ENCODE results near the gene TMTC2.

Gene TMTC2

DNA sequence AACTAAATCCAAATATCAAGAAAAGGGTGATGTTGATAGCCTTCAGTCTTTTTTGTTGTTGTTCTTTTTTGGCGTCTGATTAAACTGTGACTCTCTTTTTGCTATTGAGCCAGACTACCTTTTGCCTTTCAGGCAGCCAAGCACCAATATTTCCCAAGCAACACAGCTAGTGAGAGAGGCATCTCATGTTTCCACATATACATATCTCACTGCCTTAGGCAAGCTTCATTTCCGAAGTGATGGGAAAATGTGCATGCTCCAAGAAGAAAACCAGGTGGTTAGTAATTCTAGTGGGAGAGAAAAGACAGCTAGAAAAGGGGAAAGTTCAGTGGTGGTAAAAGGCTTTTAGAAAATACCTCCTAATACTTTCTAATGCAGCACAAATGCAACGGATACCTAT, 277.7 kb downstream of the TMTC2 start:
- FAIRE-seq = no peak

DNA sequence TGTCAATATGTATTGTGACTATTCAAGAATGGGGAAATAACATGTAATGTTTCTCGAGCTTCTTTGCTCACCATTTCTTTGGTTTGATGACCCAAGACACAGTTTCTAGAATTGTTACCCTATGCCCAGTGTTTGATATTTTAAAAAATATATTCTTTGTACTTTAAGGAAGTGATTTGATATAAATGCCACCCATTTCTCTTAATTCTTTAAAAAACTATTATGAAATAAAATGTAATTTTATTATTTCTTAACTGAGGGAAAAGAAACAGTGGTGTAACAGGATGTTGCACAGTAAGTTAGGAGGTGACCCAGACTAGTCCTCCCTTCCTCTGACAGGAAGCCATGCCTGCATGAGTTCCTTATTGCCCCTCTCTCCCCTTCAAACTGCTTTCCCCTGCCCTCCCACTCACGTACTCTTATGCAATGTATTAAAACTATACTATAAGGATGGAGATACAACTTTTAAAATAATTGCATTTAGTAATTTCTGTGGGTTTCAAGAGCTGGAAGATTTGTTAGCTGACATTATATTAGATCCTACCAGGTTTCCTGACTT, 279.4 kb downstream of the TMTC2 start:
- FAIRE-seq = no peak

DNA sequence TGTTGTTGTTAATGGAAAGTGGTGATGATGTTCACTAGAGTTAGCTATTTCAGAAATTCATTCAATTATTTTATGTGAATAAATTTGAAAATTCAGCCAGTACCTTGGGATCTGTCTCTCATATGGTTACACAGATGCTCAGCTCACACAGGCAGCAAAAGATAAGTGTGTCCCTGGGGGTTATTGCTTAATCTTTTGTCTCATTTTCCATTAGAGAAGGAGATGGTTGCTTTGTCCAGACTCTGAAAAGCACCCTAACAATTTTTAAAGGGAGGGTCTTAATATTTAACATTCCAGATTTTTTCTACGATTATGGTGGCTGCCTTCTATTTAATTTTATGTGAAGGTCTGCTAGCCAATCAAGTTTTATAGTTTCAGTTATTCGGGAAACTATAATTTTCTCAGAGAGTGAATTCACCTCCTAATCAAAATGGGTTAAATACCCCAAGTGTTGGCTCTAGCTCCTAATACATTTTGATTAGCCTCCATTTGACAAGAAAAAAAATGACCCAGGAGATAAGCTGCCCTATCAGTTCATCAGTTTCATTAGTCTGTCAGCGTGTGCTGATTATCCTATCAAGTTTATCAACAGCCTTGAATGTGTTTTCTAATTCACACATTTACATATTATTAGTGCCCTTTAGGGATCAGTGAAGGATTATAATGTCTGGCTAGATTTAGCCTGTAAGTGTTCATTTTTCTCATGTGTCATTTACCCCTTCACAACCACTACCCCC, 282.1 kb downstream of the TMTC2 start:
- FAIRE-seq = no peak

DNA sequence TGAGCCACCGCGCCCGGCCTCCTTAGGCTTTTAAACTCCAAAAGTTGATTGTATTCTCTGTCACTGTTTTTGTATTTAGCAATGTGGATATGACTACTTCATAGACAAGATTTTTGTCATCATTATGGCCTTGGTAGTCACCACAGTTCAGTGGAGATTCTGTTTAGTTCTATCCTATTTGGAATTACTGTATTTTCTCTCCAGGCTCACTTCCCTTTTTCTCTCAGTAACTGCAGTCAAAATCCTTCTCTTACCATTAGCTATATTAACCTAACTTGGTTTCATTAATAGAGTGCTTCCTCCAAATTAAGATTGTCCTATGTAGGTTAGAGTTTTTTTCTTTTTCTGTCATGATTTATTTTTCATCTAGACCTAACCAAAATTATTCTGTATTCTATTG, 283.9 kb downstream of the TMTC2 start:
- FAIRE-seq = no peak

DNA sequence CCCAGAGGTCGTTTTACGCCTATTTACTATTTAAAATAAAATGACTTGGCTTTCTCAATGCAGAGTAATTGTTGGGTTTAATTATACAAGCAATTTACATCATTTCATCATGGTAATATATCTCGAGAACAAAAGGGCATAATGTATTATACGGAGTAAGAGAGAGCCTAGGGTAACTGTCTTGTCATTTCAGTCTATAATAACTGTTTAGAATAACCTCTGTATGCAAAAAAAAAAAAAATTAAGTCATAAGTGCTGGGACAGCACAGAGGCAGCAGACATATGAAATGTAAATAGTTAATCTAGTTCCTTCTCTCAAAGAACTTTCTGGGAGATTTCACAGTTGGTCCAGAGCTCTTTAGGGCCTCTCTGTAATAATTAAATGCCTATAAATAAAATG, 284.9 kb downstream of the TMTC2 start:
- FAIRE-seq = no peak

DNA sequence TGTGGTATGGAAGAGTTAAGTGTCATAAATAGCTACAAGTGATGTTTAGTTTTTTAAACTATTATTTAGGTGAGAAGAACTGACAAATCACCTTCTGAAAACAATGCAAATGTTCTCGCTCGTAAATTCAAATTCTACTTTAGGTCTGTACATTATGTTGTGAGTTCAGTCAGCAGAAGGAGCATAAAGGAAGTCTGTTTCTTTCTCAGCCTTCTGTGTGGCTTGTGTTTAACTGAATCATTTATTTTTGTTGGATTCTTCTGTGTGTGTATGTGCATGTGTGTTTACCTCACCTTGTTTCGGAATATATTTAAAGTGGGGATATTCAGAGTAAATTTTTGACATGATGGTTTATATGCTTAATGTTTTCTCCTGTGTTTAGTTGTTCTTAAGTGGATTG, 285.9 kb downstream of the TMTC2 start:
- FAIRE-seq = no peak

DNA sequence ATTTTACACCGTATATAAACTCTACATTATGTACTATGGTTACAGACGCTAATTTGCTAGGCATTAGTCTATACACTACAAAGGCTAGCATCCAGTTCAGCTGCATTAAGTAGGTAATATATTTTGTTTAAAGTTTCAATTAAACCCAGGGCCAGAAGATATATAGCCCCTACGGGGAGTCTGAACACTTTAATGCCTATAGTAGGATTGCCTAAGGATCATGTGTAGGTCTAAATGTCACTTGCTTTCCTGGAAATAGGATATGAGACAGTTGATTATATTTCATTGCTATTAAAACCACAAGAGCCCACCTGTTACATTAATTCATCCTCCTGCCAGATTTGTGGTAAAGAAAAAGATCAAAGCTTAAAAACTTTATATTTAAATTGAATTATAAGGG, 286.9 kb downstream of the TMTC2 start:
- no peak for FAIRE-seq

DNA sequence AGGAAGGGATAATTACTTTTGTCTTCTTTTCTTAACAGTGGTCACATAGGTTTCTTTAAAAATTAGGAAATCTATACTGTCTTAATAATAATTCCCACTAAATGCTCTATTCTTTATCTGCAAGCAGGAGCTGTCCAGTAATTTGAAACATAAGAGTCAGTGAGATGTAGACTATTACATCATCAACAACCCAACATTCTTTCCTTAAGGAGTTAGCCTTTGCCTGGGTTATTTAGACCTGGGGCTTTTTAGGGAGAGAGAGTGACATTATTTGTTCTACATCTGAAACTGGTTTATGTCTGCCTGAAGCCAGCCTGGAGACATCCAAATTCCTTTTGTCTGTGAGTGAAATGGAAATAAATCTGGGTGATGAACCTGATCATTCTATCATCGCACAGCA, 294.4 kb downstream of the TMTC2 start:
- FAIRE-seq = no peak

DNA sequence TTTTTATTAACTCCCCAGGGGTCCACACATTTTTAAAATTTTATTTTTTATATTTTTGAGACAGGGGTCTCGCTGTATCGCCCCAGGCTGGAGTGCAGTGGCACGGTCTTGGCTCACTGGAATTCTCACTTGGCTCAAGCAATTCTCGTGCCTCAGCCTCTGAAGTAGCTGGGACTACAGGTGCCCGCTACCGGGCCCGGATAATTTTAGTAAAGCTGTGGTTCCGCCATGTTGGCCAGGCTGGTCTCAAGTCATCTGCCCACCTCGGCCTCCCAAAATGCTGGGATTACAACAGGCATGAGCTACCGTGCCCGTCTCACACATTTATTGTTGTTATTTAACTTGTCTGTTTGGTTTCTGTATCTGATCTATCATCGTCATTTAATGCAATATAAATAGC, 307.4 kb downstream of the TMTC2 start:
- no peak for FAIRE-seq

DNA sequence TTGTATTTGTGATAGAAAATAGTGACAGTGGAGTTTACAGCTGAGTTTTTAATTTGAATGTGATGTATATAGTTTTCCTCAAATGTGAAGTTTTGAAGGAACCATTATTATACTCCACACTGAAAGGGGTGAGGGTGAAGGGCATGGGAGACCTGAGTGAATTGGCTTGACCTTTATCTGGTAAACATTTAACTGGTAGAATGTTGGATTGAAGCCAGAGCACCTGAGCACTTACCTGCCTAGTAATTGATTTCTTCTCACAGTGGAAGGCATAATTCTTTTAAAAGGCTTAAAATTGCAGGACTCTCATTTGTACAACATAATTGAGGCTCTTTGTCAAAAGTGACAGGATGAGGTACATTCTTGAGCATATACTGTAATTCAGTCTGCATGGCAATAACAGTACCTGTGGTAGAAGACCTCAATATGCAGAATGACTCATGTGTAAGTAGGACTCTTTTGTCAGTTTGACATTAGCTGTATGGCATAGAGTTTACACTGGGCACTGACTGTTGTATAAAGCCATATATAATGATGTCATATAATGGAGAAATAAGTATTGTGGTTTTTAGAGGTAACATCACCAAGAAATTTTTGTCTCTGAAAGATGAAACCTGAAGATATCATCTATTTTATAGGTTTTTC, 309.6 kb downstream of the TMTC2 start:
- no peak for FAIRE-seq

DNA sequence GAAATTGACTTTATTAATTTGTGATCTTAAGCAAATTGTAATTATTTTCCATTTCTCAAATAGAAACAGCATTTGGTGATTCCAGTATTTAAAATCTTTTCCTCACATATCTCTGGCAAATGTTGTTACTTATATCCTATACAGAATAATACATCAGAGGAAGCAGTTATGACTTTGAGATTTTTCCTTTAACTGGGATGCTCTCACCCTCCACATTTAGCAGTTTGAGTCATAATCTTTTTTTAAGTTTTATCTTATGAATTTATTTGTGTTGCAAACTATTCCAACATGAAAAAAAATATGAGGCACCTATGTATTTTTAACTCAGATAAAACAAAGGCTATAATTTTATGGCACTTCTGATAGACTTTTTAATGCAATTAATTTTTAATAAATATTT, 311.8 kb downstream of the TMTC2 start:
- no peak for FAIRE-seq

DNA sequence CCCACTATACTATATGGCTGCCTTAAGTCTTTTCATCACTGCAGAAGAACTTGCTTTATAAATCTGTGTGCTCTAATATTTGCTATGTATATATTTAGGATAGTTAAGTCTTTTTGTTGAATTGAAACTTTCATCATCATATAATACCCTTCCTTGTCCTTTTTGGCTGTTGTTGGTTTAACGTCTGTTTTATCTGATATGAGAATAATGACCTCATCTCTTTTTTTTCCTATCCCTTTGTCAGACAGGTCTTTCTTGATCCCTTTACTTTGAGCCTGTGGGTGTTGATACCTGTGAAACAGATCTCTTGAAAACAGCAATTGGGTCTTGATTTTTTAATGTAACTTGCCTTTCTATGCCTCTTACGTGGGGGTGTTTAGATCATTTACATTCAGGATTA, 316.3 kb downstream of the TMTC2 start:
- FAIRE-seq = no peak

DNA sequence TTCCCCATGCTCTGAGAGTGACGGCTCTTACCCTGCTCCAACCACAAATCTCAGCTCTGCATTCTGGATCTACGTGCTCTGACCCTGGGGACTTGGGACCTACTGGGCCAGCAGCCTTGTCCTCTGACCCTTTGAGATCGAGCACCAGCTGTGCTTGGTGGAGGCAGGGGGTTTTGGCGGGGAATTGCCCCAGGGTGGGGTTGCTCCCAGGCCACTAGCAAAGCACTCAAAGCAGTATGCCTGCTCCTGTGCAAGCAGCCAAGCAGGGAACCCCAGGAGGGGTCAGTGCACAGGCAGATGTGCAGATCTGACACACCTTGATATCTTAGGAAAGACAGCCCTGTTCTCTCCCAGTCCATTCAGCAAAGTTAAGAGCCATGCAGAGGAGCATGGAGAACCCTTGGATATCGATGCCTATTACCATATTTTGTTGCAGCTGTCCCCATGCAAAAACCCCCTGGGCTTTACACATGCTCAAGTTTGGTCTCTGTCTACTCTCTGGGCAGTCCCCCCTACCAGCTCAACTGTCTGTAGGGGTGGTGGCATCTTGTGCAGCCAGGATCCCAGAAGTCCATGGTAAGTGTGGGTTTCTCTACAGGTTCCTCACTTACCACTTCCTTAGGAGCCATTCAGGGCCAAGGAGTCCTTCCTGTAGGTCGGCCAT, 319.0 kb downstream of the TMTC2 start:
- FAIRE-seq = no peak

DNA sequence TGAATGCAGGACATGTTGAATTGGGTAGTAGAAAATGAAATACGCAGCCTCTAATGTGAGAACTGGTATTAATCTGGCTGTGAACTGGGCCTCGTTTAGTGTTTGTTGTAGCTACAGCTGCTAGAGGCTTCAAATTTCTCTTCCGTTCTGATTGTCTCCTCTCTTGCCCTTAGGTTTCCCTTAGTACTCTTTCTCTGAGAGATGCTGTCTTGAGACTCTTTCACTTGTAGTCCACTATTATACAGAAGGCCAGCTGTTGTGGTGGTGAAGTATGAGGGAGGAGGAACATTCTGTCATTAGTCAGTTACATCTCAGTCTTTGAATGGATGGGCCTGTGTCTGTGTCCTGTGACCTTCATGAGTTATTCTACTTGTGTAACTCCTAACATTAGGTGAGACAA, 322.0 kb downstream of the TMTC2 start:
- FAIRE-seq = no peak

DNA sequence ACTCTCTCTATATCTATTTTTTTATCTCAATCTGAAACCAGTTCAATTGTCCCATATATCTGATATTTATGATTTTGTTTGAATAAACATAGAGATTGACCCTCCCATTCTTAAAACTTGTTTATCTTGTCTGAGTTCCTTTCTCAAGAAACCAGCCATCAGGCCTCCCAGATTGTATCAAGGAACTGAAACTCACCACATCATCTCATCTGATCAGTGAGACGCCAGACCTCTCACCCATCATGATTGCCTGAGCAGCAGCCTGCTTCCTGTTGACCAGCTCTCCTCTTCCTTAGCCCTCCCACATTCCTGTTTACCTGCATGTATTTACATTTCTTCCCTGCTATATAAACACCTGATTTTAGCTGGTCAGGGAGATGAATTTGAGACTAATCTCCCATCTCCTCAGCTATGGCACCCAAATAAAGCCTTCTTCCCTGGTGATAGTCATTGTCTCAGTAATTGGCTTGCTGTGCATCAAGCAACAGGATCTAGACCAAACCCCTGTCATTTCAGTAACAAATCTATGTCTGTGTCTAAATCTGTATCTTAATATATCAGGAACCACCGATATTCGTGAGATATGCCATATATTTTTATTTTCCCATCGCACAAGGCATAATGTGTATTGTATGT, 323.6 kb downstream of the TMTC2 start:
- FAIRE-seq = no peak

DNA sequence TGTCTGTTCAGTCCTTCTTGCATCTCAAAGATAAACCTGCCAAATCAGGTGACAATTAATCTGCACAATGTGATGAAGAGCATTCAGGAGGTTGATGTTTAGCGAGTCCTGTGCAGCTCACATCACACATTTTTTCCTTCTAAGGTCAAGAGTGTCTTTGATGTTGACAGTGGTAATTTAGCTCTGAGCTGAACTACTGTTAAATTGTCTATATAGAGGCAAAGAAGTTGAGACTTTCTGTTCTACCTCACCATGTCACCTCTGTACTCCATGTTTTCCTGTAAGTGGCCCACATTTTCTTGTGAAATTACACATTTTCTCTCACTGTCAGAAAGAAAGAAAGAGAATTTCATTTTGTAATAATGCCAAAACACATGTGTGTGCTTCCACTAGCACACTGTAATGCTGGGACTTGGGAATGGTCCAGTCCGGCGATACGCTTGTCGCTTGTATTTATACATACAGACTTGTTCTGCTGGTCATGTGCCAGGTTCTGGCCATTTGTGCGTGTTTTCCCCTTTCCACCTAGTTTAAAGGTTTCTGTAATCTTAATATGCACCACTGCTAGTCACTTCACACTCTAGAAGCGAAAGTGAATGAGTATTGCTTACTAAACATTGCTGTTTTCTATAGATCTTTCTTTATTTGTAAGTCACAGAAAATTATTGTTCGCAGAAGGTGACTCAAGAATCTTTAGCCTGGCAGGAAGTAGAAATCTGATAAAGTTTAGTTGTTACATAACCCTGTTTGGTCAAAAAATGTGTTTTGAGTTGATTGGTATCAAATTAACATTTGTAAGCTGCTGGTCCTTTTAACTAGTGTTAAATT, 328.9 kb downstream of the TMTC2 start:
- FAIRE-seq = no peak

DNA sequence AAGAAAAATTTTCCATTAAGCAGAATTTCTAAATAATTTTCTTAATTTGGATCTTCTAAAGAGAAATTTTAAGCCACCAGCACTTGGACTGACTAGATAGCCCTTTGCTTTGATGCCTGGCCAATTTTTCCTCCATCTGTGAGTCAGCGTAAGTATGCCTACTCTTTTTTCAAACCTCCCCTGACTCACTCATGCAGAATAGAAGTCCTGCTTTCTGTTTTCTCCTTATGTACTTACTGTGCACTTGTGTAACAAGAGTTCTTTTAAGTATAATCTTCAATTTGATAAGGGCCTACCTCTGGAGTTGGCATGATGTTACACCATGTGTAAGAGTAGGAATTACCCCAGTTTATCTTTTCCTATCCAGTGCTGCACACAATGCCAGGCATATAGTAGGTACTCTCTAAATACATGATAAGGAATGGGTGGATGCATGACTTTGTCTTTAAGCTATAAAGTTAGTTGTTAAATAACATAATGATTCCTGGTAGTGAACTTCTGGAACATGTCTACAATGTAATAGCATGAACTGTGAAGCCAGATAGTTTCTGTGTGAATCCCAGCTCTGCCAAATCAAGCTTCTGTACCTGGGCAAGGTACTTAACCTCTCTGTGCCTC, 329.6 kb downstream of the TMTC2 start:
- FAIRE-seq = no peak

DNA sequence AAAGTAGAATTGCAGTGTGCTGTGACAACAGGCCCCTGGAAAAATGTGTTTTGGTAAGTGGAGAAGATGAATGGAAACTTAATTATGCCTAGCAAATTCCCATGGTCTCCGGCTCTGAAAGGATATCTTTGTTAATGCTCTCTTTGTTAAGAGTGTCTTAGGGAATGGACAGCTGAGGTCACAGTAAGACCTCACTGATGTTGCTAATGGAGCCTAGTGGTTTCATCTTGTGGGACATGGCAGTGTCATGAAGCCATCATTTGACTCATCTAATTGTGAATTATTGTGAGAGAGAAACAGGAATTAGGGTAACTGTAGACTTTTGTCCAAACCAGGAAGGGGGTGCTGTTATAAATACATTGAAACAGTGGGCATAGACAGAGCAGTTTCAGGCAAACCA, 330.3 kb downstream of the TMTC2 start:
- FAIRE-seq = no peak

DNA sequence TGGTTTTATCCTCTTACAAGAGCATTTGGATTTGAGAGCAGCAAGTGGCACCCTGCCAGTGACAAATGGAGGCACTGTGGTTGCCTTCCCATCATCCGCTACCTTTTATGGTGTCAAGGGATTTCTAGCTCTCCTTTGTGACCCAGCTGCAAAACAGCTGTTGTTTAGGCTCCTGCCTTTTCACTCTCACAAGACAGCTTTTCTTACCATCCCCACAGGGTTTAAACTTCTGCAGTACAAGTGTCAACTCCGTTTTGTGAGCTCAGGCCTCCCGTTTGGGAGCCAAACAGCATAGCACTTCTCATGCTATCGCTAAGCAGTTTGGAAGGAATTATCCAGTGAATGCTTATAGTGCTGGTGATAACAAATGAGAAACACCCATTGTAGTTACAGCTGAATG, 331.4 kb downstream of the TMTC2 start:
- FAIRE-seq = no peak

DNA sequence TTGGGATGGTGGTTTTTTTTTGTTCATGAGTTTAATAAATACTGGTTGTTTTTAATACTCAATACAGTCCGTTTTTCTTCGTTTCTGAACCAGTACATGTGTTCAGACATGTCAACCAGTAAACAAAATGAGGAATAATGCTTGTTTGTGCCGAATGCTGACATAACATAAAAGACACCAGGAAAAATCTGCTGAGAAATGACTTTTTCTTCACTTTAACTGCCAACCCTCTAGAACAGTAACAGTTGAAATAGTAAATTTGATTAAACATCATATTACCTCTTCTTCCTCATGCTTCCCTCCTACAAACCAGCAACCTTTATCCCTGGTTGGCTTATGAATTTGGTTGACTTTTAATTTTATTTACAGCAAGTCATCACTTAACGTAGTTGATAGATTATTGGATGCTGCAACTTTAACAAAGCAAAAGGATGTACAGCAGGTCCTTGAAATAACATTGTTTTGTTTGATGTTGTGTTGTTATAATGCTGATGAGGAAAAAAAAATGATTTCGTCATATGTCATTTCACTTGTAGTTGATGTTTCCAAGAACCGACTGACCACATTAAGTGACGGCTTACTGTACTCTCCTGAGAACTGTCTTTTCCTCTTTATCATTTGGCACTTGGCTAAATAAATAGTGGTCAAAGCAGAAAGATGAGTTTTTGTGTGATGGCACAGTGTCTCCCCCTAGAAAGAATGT, 340.5 kb downstream of the TMTC2 start:
- FAIRE-seq = no peak

DNA sequence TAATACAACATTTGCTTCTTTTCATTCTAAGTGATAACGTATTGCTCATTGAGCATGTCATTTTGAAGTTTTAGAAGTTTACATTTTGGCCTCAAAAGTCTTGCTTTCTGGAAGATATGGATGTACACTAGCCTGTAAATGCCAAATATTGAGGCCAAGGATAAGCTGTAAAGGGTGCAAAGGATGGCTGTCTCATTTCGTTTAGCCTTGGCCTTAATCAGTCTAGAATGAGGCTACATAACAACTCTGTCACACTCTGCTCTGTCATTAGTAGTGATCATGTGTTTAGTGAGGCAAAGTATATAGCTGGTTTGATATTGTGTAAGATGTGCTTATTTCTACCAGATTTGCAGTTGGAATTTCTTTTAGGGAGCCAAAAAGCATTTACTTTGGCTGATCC, 344.5 kb downstream of the TMTC2 start:
- no peak for FAIRE-seq

DNA sequence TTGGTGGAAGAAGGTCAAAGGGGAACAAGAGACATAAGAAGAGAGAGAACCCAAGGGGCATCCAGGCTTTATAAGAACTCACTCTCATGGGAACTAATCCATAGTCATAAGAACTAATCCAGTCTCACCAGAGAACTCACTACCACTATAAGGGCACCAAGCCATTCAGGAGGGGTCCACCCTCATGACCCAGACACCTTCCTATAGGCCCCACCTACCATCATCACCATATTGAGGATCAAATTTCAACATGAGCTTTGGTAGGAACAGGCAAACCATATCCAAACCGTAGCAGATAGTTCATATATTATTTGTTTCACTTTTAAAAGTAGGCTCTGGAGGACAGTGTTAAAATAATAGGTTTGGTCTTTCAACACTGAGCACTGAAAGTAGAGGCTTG, 350.1 kb downstream of the TMTC2 start:
- no peak for FAIRE-seq
